ENCODE results near the gene CRYGN.

Gene CRYGN

GRCh38 chr7:151396328-151396970, 43.5 kb downstream of the CRYGN start:
- TF ChIP-seq TAF1 (IDR thresholded peaks at IDR 0.05; ENCODE audit: borderline replicate concordance, insufficient read depth, low read length): no peak

GRCh38 chr7:151395036-151395367, 44.9 kb downstream of the CRYGN start:
- TF ChIP-seq, protein P1, sequence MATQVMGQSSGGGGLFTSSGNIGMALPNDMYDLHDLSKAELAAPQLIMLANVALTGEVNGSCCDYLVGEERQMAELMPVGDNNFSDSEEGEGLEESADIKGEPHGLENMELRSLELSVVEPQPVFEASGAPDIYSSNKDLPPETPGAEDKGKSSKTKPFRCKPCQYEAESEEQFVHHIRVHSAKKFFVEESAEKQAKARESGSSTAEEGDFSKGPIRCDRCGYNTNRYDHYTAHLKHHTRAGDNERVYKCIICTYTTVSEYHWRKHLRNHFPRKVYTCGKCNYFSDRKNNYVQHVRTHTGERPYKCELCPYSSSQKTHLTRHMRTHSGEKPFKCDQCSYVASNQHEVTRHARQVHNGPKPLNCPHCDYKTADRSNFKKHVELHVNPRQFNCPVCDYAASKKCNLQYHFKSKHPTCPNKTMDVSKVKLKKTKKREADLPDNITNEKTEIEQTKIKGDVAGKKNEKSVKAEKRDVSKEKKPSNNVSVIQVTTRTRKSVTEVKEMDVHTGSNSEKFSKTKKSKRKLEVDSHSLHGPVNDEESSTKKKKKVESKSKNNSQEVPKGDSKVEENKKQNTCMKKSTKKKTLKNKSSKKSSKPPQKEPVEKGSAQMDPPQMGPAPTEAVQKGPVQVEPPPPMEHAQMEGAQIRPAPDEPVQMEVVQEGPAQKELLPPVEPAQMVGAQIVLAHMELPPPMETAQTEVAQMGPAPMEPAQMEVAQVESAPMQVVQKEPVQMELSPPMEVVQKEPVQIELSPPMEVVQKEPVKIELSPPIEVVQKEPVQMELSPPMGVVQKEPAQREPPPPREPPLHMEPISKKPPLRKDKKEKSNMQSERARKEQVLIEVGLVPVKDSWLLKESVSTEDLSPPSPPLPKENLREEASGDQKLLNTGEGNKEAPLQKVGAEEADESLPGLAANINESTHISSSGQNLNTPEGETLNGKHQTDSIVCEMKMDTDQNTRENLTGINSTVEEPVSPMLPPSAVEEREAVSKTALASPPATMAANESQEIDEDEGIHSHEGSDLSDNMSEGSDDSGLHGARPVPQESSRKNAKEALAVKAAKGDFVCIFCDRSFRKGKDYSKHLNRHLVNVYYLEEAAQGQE (IDR thresholded peaks at IDR 0.05; ENCODE audit: insufficient read depth in 1 of 2, low read depth in 2 of 2, low read length in 2 of 2): no peak
- TF ChIP-seq TAF1 (IDR thresholded peaks at IDR 0.05; ENCODE audit: borderline replicate concordance, insufficient read depth, low read length) (no peak), POLR2AphosphoS5 (IDR thresholded peaks at IDR 0.05; ENCODE audit: low read depth, low read length) (no peak), SIN3A (IDR thresholded peaks at IDR 0.05; ENCODE audit: borderline replicate concordance, insufficient read depth, low read length) (no peak), FOXP2 (optimal IDR thresholded peaks at IDR 0.05; ENCODE audit: borderline replicate concordance, extremely low read depth, extremely low read length, insufficient read depth) (no peak)

- TF ChIP-seq POLR2AphosphoS5 (IDR thresholded peaks at IDR 0.05; ENCODE audit: low read depth, low read length) (no peak), FOXP2 (optimal IDR thresholded peaks at IDR 0.05; ENCODE audit: borderline replicate concordance, extremely low read depth, extremely low read length, insufficient read depth) (no peak), TAF1 (IDR thresholded peaks at IDR 0.05; ENCODE audit: borderline replicate concordance, insufficient read depth, low read length) (no peak), SIN3A (IDR thresholded peaks at IDR 0.05; ENCODE audit: borderline replicate concordance, insufficient read depth, low read length) (no peak)
- TF ChIP-seq, protein P1 (IDR thresholded peaks at IDR 0.05; ENCODE audit: insufficient read depth in 1 of 2, low read depth in 2 of 2, low read length in 2 of 2): no peak
Observed at GRCh38 chr7:151394076-151395035, 45.6 kb downstream of the CRYGN start.

DNA sequence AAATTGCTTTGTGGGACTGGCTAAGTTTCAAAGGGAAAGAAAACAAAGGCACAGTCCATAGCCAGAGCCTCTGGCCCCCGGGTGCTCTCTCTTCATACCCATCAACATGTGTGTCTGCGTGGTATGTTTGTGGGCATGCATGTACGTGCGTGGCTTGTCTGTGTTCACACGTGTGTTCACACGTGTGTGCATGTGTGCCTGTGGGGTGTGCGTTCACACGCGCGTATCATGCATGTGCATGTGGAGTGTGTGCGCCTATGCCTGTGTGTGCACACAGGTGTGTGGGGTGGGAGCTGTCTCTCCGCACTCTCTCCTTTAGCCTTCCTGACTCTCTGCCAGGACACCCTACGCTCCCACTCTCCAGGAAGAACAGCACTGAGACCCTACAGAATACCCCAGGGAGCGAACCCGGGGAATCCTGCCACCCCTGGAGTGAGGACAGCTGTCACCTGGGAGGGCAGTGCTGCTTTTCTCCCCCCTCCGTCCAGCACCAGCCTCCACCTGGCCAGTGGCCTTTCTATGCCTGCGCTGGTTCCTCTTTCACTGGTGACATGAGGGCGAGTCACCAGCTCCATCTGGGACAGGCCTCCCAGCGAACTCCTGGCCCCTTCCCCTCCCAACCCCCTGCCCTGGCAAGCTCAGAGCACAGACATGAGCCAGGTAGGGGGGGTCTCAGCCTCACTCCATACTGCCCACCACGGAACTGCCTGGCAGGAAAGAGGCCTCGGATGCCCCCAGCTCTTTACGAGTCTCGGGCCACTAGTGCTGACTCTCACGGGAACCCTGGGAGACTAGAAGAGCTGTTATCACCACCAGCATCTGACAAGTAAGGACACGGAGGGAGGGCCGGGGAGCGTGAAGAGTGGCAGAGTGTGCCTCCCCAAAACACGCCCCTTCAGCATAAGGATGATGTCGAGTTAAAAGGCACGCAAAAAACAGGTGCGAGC, 46.6 kb downstream of the CRYGN start:
- TF ChIP-seq, protein P1 (IDR thresholded peaks at IDR 0.05; ENCODE audit: insufficient read depth in 1 of 2, low read depth in 2 of 2, low read length in 2 of 2): no peak
- no peak for TF ChIP-seq SIN3A (IDR thresholded peaks at IDR 0.05; ENCODE audit: borderline replicate concordance, insufficient read depth, low read length)
- no peak for TF ChIP-seq POLR2AphosphoS5 (IDR thresholded peaks at IDR 0.05; ENCODE audit: low read depth, low read length)
- no peak for TF ChIP-seq FOXP2 (optimal IDR thresholded peaks at IDR 0.05; ENCODE audit: borderline replicate concordance, extremely low read depth, extremely low read length, insufficient read depth)
- no peak for TF ChIP-seq TAF1 (IDR thresholded peaks at IDR 0.05; ENCODE audit: borderline replicate concordance, insufficient read depth, low read length)

- TF ChIP-seq SIN3A (IDR thresholded peaks at IDR 0.05; ENCODE audit: borderline replicate concordance, insufficient read depth, low read length) (no peak), TAF1 (IDR thresholded peaks at IDR 0.05; ENCODE audit: borderline replicate concordance, insufficient read depth, low read length) (no peak), FOXP2 (optimal IDR thresholded peaks at IDR 0.05; ENCODE audit: borderline replicate concordance, extremely low read depth, extremely low read length, insufficient read depth) (no peak), POLR2AphosphoS5 (IDR thresholded peaks at IDR 0.05; ENCODE audit: low read depth, low read length) (no peak)
- TF ChIP-seq, protein P1 (IDR thresholded peaks at IDR 0.05; ENCODE audit: insufficient read depth in 1 of 2, low read depth in 2 of 2, low read length in 2 of 2): no peak
Observed at GRCh38 chr7:151392426-151392825, 47.5 kb downstream of the CRYGN start.
